Erythroblast (primary cell): ENCODE results near the gene C1S.

Experiments
- GATA1 ChIP-seq: IDR thresholded peaks from 2 replicates; pipeline ENCODE4 v1.6.1; 2011; ENCODE audit warnings: low read depth, mild to moderate bottlenecking, control low read depth, low read length, moderate library complexity
- POLR2A ChIP-seq: IDR thresholded peaks from 2 replicates; pipeline ENCODE4 v1.6.1; 2011; ENCODE audit warnings: mild to moderate bottlenecking, low read length

DNA sequence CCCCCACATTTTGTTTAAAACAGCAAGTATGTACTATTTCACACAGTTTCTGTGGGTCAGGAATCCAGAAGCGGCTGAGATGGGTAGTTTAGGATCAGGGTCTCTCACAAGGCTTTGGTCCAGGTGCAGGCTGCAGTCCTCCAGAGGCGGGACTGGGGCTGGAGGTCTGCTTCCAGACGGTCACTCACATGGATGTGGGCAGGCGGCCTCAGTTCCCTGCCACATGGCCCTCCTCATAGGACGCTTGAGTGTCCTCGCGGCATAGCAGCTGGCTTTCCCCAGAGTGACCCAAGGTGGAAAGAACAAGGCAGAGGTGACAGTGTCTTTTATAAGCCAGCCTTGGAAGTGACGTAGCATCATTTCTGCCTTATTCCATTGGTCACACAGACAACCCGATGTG lies 56.4 kb downstream of the C1S start:
- TF ChIP-seq POLR2A (no peak), GATA1 (no peak)
